Smooth muscle cell (in vitro differentiated cells): ENCODE results near the gene MTAP. TPM values are rescaled to one million over a fixed set of nuclear protein-coding genes. Genes with fewer than 3 reads are reported as not detected.

Experiments used
- DNase-seq: peaks from one replicate; lab custom pipeline; 2025; ENCODE audit not compliant: unreplicated experiment; lab: John Stamatoyannopoulos, UW
- H2AFZ ChIP-seq: fragments of 200-600 bp; sonication (generic); 2 replicates; pipeline ENCODE4 v1.6.0; 2016; ENCODE audit warnings: antibody characterized with exemption, low read depth, mild to moderate bottlenecking
- H3F3A ChIP-seq: fragments of 200-600 bp; sonication (generic); 2 replicates; pipeline ENCODE4 v1.6.0; 2017; ENCODE audit warnings: antibody characterized with exemption, low read depth
- H3K27ac ChIP-seq: fragments of 200-600 bp; sonication (generic); 2 replicates; pipeline ENCODE4 v1.5.1; 2016; ENCODE audit warnings: low read depth, mild to moderate bottlenecking
- H3K27me3 ChIP-seq: fragments of 200-600 bp; sonication (generic); 2 replicates; pipeline ENCODE4 v1.6.1; 2016; ENCODE audit warnings: low read depth, mild to moderate bottlenecking
- H3K36me3 ChIP-seq: fragments of 200-600 bp; sonication (generic); 2 replicates; pipeline ENCODE4 v1.5.1; 2016; ENCODE audit warnings: low read depth
- H3K4me1 ChIP-seq: fragments of 200-600 bp; sonication (generic); 2 replicates; pipeline ENCODE4 v1.5.1; 2016; ENCODE audit warnings: low read depth
- H3K4me2 ChIP-seq: fragments of 200-600 bp; sonication (generic); 2 replicates; pipeline ENCODE4 v1.6.0; 2016; ENCODE audit warnings: mild to moderate bottlenecking
- H3K4me3 ChIP-seq: fragments of 200-600 bp; sonication (generic); 2 replicates; pipeline ENCODE4 v1.5.1; 2016; ENCODE audit warnings: mild to moderate bottlenecking
- H3K79me2 ChIP-seq: fragments of 200-600 bp; sonication (generic); 2 replicates; pipeline ENCODE4 v1.6.0; 2016; ENCODE audit warnings: low read depth, mild to moderate bottlenecking
- H3K9ac ChIP-seq: fragments of 200-600 bp; sonication (generic); 2 replicates; pipeline ENCODE4 v1.6.0; 2016; ENCODE audit warnings: low read depth
- H3K9me3 ChIP-seq: fragments of 200-600 bp; sonication (generic); replicated peaks from 2 replicates; pipeline ENCODE4 v1.5.1; 2016; ENCODE audit warnings: low read depth
- H4K20me1 ChIP-seq: fragments of 200-600 bp; sonication (generic); 2 replicates; pipeline ENCODE4 v1.6.0; 2016; ENCODE audit warnings: low read depth
- CTCF ChIP-seq: fragments of 200-600 bp; sonication (generic); IDR thresholded peaks from 2 replicates; pipeline ENCODE4 v1.5.1; 2017; ENCODE audit warnings: borderline replicate concordance, mild to moderate bottlenecking, antibody characterized with exemption; ENCODE audit not compliant: insufficient read depth, poor library complexity, severe bottlenecking
- WGBS: methylation state at CpG from one replicate; pipeline ENCODE4 v1.1.7; 2016; ENCODE audit warnings: low lambda C conversion rate; 5-methylcytosine and 5-hydroxymethylcytosine counted together
- polyA plus RNA-seq: library from polyadenylated mRNA; unstranded; fragments of >200 nt; fragmentation: Nextera tagmentation; extraction: Ambion mirVana; gene quantifications from 2 replicates; pipeline ENCODE4 v1.2.1, GENCODE V29; 2016
- total RNA-seq: library from RNA; depleted of rRNA; stranded (reverse); fragments of >200 nt; gene quantifications from 2 replicates; pipeline ENCODE4 v1.2.3, GENCODE V29; 2014

Gene MTAP
- total and polyA plus RNA-seq, 2 experiments from 2014 or later: 19.1 to 39.6 TPM

GRCh38 chr9:21873540-21874221, 71.2 kb downstream of the MTAP start:
- Histone ChIP-seq H3K4me1 (no peaks in the 10 kb centered on the region), H3K9ac (no peak overlapping the region), H3K9me3 (no peaks in the 10 kb centered on the region), H3K36me3 (no peaks in the 10 kb centered on the region), H4K20me1 (no peaks in the 10 kb centered on the region), H2AFZ (no peak overlapping the region), H3F3A (no peaks in the 10 kb centered on the region), H3K27me3 (no peaks in the 10 kb centered on the region), H3K4me2 (peak overlapping the region; percentile 6), H3K4me3 (no peak overlapping the region), H3K79me2 (peaks cover 20% of the 10 kb centered on the region), H3K27ac (peak overlapping the region; percentile 34)
- no peak for DNase-seq
- 59% methylated on average over 6 of the region's 6 CpGs for whole genome bisulfite sequencing
- no peak for TF ChIP-seq CTCF

GRCh38 chr9:21875893-21876292, 73.5 kb downstream of the MTAP start:
- H4K20me1 ChIP-seq: no peaks in the 10 kb centered on the region
- H3K4me2 ChIP-seq: no peak overlapping the region
- H3K4me3 ChIP-seq: no peak overlapping the region
- H3K36me3 ChIP-seq: peaks cover 9% of the 10 kb centered on the region
- H3K9me3 ChIP-seq: peaks cover 3% of the 10 kb centered on the region
- H3K79me2 ChIP-seq: peaks cover 20% of the 10 kb centered on the region
- no peaks in the 10 kb centered on the region for H3K27me3 ChIP-seq
- H2AFZ ChIP-seq: no peak overlapping the region
- H3K27ac ChIP-seq: no peak overlapping the region
- no peaks in the 10 kb centered on the region for H3K4me1 ChIP-seq
- H3K9ac ChIP-seq: no peak overlapping the region
- 97% methylated on average over 4 of the region's 4 CpGs for WGBS
- H3F3A ChIP-seq: no peaks in the 10 kb centered on the region
- no peak for DNase-seq
- no peak for TF ChIP-seq CTCF

- H3K36me3 ChIP-seq: peaks cover 12% of the 10 kb centered on the region
- WGBS: 91% methylated on average over 3 of the region's 3 CpGs
- no peaks in the 10 kb centered on the region for H3K4me1 ChIP-seq
- H3K27me3 ChIP-seq: no peaks in the 10 kb centered on the region
- H3K4me2 ChIP-seq: no peak overlapping the region
- H4K20me1 ChIP-seq: no peaks in the 10 kb centered on the region
- H3K9ac ChIP-seq: no peak overlapping the region
- H3K4me3 ChIP-seq: no peak overlapping the region
- peaks cover 7% of the 10 kb centered on the region for H3K9me3 ChIP-seq
- no peaks in the 10 kb centered on the region for H3K79me2 ChIP-seq
- no peak for TF ChIP-seq CTCF
- H2AFZ ChIP-seq: no peak overlapping the region
- no peak overlapping the region for H3K27ac ChIP-seq
- no peaks in the 10 kb centered on the region for H3F3A ChIP-seq
- no peak for DNase-seq
Observed at GRCh38 chr9:21883642-21884041, 81.2 kb downstream of the MTAP start.

GRCh38 chr9:21889673-21890072, 87.2 kb downstream of the MTAP start:
- 100% methylated on average over 1 of the region's 1 CpG for WGBS
- no peaks in the 10 kb centered on the region for H3K27me3 ChIP-seq

More at GRCh38 chr9:21889673-21890072, 87.2 kb downstream of the MTAP start:
- Histone ChIP-seq H3F3A (no peaks in the 10 kb centered on the region), H3K9ac (no peak overlapping the region), H3K79me2 (no peaks in the 10 kb centered on the region), H3K4me1 (no peaks in the 10 kb centered on the region), H3K36me3 (no peaks in the 10 kb centered on the region), H3K4me3 (no peak overlapping the region), H3K27ac (no peak overlapping the region), H3K4me2 (no peak overlapping the region), H3K9me3 (no peaks in the 10 kb centered on the region), H2AFZ (no peak overlapping the region), H4K20me1 (no peaks in the 10 kb centered on the region)
- TF ChIP-seq CTCF: no peak
- DNase-seq: no peak
